ENCODE measurements around the gene LYPD6. TPM values are rescaled to one million over a fixed set of nuclear protein-coding genes. Genes with fewer than 3 reads are reported as not detected.

LYPD6 gene
- total RNA-seq, 2 donors from 2014 or later = 0.99 to 2.9 TPM

GRCh38 chr2:149448315-149448714, 117.9 kb downstream of the LYPD6 start:
- Histone ChIP-seq H3K27me3 (no peaks in the 10 kb centered on the region), H3K4me3 (no peak overlapping the region), H3K9me3 (no peaks in the 10 kb centered on the region), H3K36me3 (replicated peaks in 1 of 2; ENCODE audit: insufficient read depth in 1 of 2, low read depth in 2 of 2) (no peaks in the 10 kb centered on the region), H3K4me1 (no peaks in the 10 kb centered on the region), H3K27ac (no peak overlapping the region)
- no peak for TF ChIP-seq CTCF (IDR thresholded peaks at IDR 0.05)
- TF ChIP-seq POLR2A (IDR thresholded peaks at IDR 0.05) = no peak
- ATAC-seq = no peak
- intact Hi-C loops (cut with DNase I) = no loop called here
- 69 to 76% methylated on average over 2 of the region's 2 CpGs for WGBS, 2 donors
- DNase-seq = no peak

GRCh38 chr2:149449017-149449416, 118.6 kb downstream of the LYPD6 start:
- no peaks in the 10 kb centered on the region for H3K9me3 ChIP-seq
- no peaks in the 10 kb centered on the region for H3K4me1 ChIP-seq
- no peak overlapping the region for H3K4me3 ChIP-seq
- no peak overlapping the region for H3K27ac ChIP-seq
- 76 to 79% methylated on average over 5 of the region's 5 CpGs for WGBS, 2 donors
- DNase-seq = no peak
- intact Hi-C loops (cut with DNase I) = no loop called here
- TF ChIP-seq CTCF (IDR thresholded peaks at IDR 0.05) (no peak), POLR2A (IDR thresholded peaks at IDR 0.05) (no peak)
- no peaks in the 10 kb centered on the region for H3K36me3 ChIP-seq (replicated peaks in 1 of 2; ENCODE audit: insufficient read depth in 1 of 2, low read depth in 2 of 2)
- ATAC-seq = no peak
- no peaks in the 10 kb centered on the region for H3K27me3 ChIP-seq

GRCh38 chr2:149451417-149452165, 121.2 kb downstream of the LYPD6 start:
- no peaks in the 10 kb centered on the region for H3K36me3 ChIP-seq (replicated peaks in 1 of 2; ENCODE audit: insufficient read depth in 1 of 2, low read depth in 2 of 2)
- H3K27me3 ChIP-seq = no peaks in the 10 kb centered on the region
- H3K9me3 ChIP-seq = no peaks in the 10 kb centered on the region
- H3K4me1 ChIP-seq = no peaks in the 10 kb centered on the region
- no peak overlapping the region for H3K27ac ChIP-seq
- H3K4me3 ChIP-seq = no peak overlapping the region
- ATAC-seq (no peak), DNase-seq (no peak)
- intact Hi-C loops (cut with DNase I) = no loop called here
- 81 to 82% methylated on average over 3 of the region's 3 CpGs for WGBS, 2 donors
- no peak for TF ChIP-seq POLR2A (IDR thresholded peaks at IDR 0.05)
- TF ChIP-seq CTCF (IDR thresholded peaks at IDR 0.05) = no peak

- WGBS, 2 donors = 89 to 93% methylated on average over 2 of the region's 2 CpGs
- H3K27ac ChIP-seq = no peak overlapping the region
- TF ChIP-seq POLR2A (IDR thresholded peaks at IDR 0.05) (no peak), CTCF (IDR thresholded peaks at IDR 0.05) (no peak)
- DNase-seq (no peak), ATAC-seq (no peak)
- H3K4me1 ChIP-seq = no peaks in the 10 kb centered on the region
- intact Hi-C loops (cut with DNase I) = no loop called here
- no peak overlapping the region for H3K4me3 ChIP-seq
- H3K36me3 ChIP-seq (replicated peaks in 1 of 2; ENCODE audit: insufficient read depth in 1 of 2, low read depth in 2 of 2) = no peaks in the 10 kb centered on the region
- no peaks in the 10 kb centered on the region for H3K9me3 ChIP-seq
- H3K27me3 ChIP-seq = no peaks in the 10 kb centered on the region
Measured at GRCh38 chr2:149456285-149456684, 125.9 kb downstream of the LYPD6 start.

GRCh38 chr2:149458502-149458901, 128.1 kb downstream of the LYPD6 start:
- H3K27ac ChIP-seq = no peak overlapping the region

More at GRCh38 chr2:149458502-149458901, 128.1 kb downstream of the LYPD6 start:
- Histone ChIP-seq H3K36me3 (replicated peaks in 1 of 2; ENCODE audit: insufficient read depth in 1 of 2, low read depth in 2 of 2) (no peaks in the 10 kb centered on the region), H3K4me3 (no peak overlapping the region), H3K9me3 (peaks cover 0 to 3% (median 0%) of the 10 kb centered on the region in 3 donors), H3K27me3 (no peaks in the 10 kb centered on the region), H3K4me1 (no peaks in the 10 kb centered on the region)
- intact Hi-C loops (cut with DNase I) = no loop called here
- ATAC-seq (no peak), DNase-seq (no peak)
- no peak for TF ChIP-seq CTCF (IDR thresholded peaks at IDR 0.05)
- no peak for TF ChIP-seq POLR2A (IDR thresholded peaks at IDR 0.05)

Measured in body of pancreas (tissue), 4 donors.